Neural progenitor cell (in vitro differentiated cells): ENCODE results near the gene ERCC8. TPM values are rescaled to one million over a fixed set of nuclear protein-coding genes. Genes with fewer than 3 reads are reported as not detected.

Source experiments
- DNase-seq: peaks from one replicate; pipeline ENCODE4 v3.0.0-alpha.2; 2016; ENCODE audit warnings: low spot score
- H2AFZ ChIP-seq: fragments of 200-600 bp; sonication (generic); replicated peaks from 2 replicates; pipeline ENCODE4 v1.6.1; 2016; ENCODE audit warnings: antibody characterized with exemption
- H3F3A ChIP-seq: fragments of 200-600 bp; sonication (generic); 2 replicates; pipeline ENCODE4 v1.6.1; 2016; ENCODE audit warnings: antibody characterized with exemption, low read depth
- H3K27ac ChIP-seq: fragments of 200-600 bp; sonication (generic); 2 replicates; pipeline ENCODE4 v1.5.1; 2016; ENCODE audit warnings: mild to moderate bottlenecking
- H3K27me3 ChIP-seq: fragments of 200-600 bp; sonication (generic); 2 replicates; pipeline ENCODE4 v1.6.1; 2016; ENCODE audit warnings: mild to moderate bottlenecking, moderate library complexity
- H3K36me3 ChIP-seq: fragments of 200-600 bp; sonication (generic); 2 replicates; pipeline ENCODE4 v1.5.1; 2016
- H3K4me1 ChIP-seq: fragments of 200-600 bp; sonication (generic); 2 replicates; pipeline ENCODE4 v1.6.1; 2016; ENCODE audit warnings: mixed run types
- H3K4me2 ChIP-seq: fragments of 200-600 bp; sonication (generic); 2 replicates; pipeline ENCODE4 v1.6.1; 2016
- H3K4me3 ChIP-seq: fragments of 200-600 bp; sonication (generic); 2 replicates; pipeline ENCODE4 v1.5.1; 2016
- H3K79me2 ChIP-seq: fragments of 200-600 bp; sonication (generic); 2 replicates; pipeline ENCODE4 v1.6.1; 2016; ENCODE audit warnings: low read depth
- H3K9ac ChIP-seq: fragments of 200-600 bp; sonication (generic); 2 replicates; pipeline ENCODE4 v1.6.1; 2016
- H3K9me3 ChIP-seq: fragments of 200-600 bp; sonication (generic); 2 replicates; pipeline ENCODE4 v1.5.1; 2016; ENCODE audit warnings: low read depth
- H4K20me1 ChIP-seq: fragments of 200-600 bp; sonication (generic); 2 replicates; pipeline ENCODE4 v1.6.1; 2016; ENCODE audit warnings: low read depth
- H3K27ac Mint-ChIP-seq: 3 replicates; pipeline ENCODE4 v1.8.0; 2021; ENCODE audit warnings: mixed read lengths
- H3K27me3 Mint-ChIP-seq: 2 replicates; pipeline ENCODE4 v1.8.0; 2022; ENCODE audit warnings: low read depth, mild to moderate bottlenecking, inconsistent platforms, moderate library complexity, mixed read lengths; ENCODE audit not compliant: insufficient read depth
- H3K36me3 Mint-ChIP-seq: 3 replicates; pipeline ENCODE4 v1.8.0; 2021; ENCODE audit warnings: mixed read lengths
- H3K4me1 Mint-ChIP-seq: 3 replicates; pipeline ENCODE4 v1.8.0; 2021; ENCODE audit warnings: mixed read lengths
- H3K4me3 Mint-ChIP-seq: 3 replicates; pipeline ENCODE4 v1.8.0; 2021; ENCODE audit warnings: mild to moderate bottlenecking, moderate library complexity, mixed read lengths
- H3K9me3 Mint-ChIP-seq: 3 replicates; pipeline ENCODE4 v1.8.0; 2020; ENCODE audit warnings: mixed read lengths
- CTCF ChIP-seq: fragments of 200-600 bp; sonication (generic); IDR thresholded peaks from 2 replicates; pipeline ENCODE4 v1.5.1; 2017; ENCODE audit warnings: antibody characterized with exemption, mild to moderate bottlenecking
- EZH2 ChIP-seq: fragments of 200-600 bp; sonication (generic); IDR thresholded peaks from 2 replicates; pipeline ENCODE4 v1.6.1; 2017; ENCODE audit warnings: antibody characterized with exemption, mild to moderate bottlenecking, moderate library complexity
- EZH2phosphoT487 ChIP-seq: fragments of 200-600 bp; sonication (generic); IDR thresholded peaks from 2 replicates; pipeline ENCODE4 v1.6.1; 2017; ENCODE audit warnings: antibody characterized with exemption
- total RNA-seq: library from RNA; depleted of rRNA; stranded (reverse); fragments of >200 nt; gene quantifications from 2 replicates; pipeline ENCODE4 v1.2.3, GENCODE V29; 2015; ENCODE audit warnings: low replicate concordance

Gene ERCC8
- total RNA-seq, 1 donor from 2014 or later, result 48.0 TPM

GRCh38 chr5:60958712-60959111, 13.8 kb upstream of the ERCC8 start:
- Mint-ChIP-seq H3K4me3 (no peak overlapping the region), H3K27me3 (no peaks in the 10 kb centered on the region), H3K9me3 (peaks cover 12% of the 10 kb centered on the region), H3K4me1 (no peaks in the 10 kb centered on the region), H3K27ac (no peak overlapping the region), H3K36me3 (peaks cover 2% of the 10 kb centered on the region)
- Histone ChIP-seq H4K20me1 (peaks cover 7% of the 10 kb centered on the region), H3K4me2 (no peak overlapping the region), H3K4me3 (no peak overlapping the region), H3K36me3 (no peaks in the 10 kb centered on the region), H3K4me1 (no peaks in the 10 kb centered on the region), H3K27me3 (no peaks in the 10 kb centered on the region), H3K9ac (no peak overlapping the region), H3F3A (no peaks in the 10 kb centered on the region), H2AFZ (no peak overlapping the region), H3K27ac (no peak overlapping the region), H3K9me3 (no peaks in the 10 kb centered on the region), H3K79me2 (peaks cover 6% of the 10 kb centered on the region)
- DNase-seq, result no peak
- no peak for TF ChIP-seq CTCF
- no peak for TF ChIP-seq EZH2phosphoT487
- no peak for TF ChIP-seq EZH2

- peaks cover 2% of the 10 kb centered on the region for H3K36me3 Mint-ChIP-seq
- Histone ChIP-seq H4K20me1 (peaks cover 7% of the 10 kb centered on the region), H3K27me3 (no peaks in the 10 kb centered on the region), H3K4me3 (no peak overlapping the region), H3F3A (no peaks in the 10 kb centered on the region), H3K9ac (no peak overlapping the region), H3K36me3 (no peaks in the 10 kb centered on the region), H3K9me3 (no peaks in the 10 kb centered on the region), H3K4me1 (no peaks in the 10 kb centered on the region), H2AFZ (no peak overlapping the region), H3K79me2 (peaks cover 12% of the 10 kb centered on the region), H3K27ac (no peak overlapping the region), H3K4me2 (no peak overlapping the region)
- H3K9me3 Mint-ChIP-seq, result peaks cover 14% of the 10 kb centered on the region
- no peaks in the 10 kb centered on the region for H3K27me3 Mint-ChIP-seq
- TF ChIP-seq CTCF, result no peak
- no peak for TF ChIP-seq EZH2phosphoT487
- no peak for TF ChIP-seq EZH2
- H3K27ac Mint-ChIP-seq, result no peak overlapping the region
- no peak for DNase-seq
- no peaks in the 10 kb centered on the region for H3K4me1 Mint-ChIP-seq
- no peak overlapping the region for H3K4me3 Mint-ChIP-seq
Measured at GRCh38 chr5:60958088-60958487, 13.2 kb upstream of the ERCC8 start.

GRCh38 chr5:60955239-60955638, 10.4 kb upstream of the ERCC8 start:
- H3K4me3 ChIP-seq, result no peak overlapping the region
- no peaks in the 10 kb centered on the region for H3F3A ChIP-seq
- Mint-ChIP-seq H3K9me3 (peaks cover 14% of the 10 kb centered on the region), H3K36me3 (peaks cover 3% of the 10 kb centered on the region), H3K4me3 (no peak overlapping the region), H3K4me1 (no peaks in the 10 kb centered on the region), H3K27me3 (no peaks in the 10 kb centered on the region), H3K27ac (no peak overlapping the region)
- no peak for TF ChIP-seq EZH2phosphoT487
- no peak for TF ChIP-seq CTCF
- TF ChIP-seq EZH2, result no peak
- H3K27ac ChIP-seq, result no peak overlapping the region
- H2AFZ ChIP-seq, result no peak overlapping the region
- peaks cover 7% of the 10 kb centered on the region for H4K20me1 ChIP-seq
- H3K9me3 ChIP-seq, result no peaks in the 10 kb centered on the region
- no peak overlapping the region for H3K4me2 ChIP-seq
- no peak for DNase-seq
- no peaks in the 10 kb centered on the region for H3K4me1 ChIP-seq
- H3K9ac ChIP-seq, result no peak overlapping the region
- H3K27me3 ChIP-seq, result no peaks in the 10 kb centered on the region
- no peaks in the 10 kb centered on the region for H3K36me3 ChIP-seq
- H3K79me2 ChIP-seq, result peaks cover 31% of the 10 kb centered on the region
